ENCODE data around the gene PRDM11.

The PRDM11 gene

DNA sequence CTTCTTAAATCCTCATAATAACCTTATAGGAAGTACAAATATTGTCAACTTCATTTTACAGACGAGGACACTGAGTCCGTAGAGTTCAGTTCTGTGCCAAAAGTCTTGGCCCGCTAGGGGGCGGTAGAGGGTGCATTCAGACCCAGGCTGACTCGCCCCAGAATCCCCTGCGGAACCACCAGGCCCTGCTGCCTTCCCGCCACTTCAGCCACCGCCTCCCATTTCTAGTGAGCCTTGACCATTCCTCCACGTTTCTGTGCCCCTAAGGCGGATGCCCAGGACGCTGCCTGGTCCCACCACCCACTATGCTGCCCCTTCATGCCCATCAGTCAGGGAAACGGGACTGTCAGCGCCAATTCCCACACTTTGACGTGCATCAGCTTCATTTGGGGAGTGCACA, 120.6 kb downstream of the PRDM11 start:
- DNase-seq, result no peak

DNA sequence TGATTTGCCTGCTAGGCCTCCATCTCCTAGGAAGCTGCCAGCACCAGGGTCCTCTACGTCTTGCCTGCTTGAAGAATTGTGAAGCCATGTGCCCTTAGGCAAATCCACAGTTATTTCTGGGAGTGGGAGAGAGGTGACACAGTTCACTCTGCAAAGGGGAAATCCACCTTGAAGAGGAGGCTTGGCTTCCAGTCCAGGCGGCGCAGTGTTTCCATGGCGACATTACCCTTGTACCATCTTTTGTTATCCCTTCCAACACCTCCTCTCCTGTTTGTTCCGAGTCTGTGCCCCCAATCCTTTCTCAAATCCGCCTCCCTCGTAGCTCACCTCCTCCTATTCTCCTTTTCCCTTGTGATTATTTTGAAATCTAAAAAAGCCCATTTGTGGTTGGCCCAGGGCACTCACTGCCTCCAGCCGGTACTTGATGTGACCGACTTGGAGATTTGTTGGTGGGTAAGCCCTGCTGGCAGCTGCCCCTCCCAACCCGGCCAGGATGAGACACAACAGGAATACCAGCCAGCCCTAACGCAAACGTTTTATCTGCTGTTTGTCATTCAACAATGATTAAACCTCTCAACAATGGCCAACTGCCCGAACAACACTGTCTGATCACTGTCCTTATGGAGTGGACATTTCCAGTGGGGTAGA, 121.3 kb downstream of the PRDM11 start:
- DNase-seq, result no peak

DNA sequence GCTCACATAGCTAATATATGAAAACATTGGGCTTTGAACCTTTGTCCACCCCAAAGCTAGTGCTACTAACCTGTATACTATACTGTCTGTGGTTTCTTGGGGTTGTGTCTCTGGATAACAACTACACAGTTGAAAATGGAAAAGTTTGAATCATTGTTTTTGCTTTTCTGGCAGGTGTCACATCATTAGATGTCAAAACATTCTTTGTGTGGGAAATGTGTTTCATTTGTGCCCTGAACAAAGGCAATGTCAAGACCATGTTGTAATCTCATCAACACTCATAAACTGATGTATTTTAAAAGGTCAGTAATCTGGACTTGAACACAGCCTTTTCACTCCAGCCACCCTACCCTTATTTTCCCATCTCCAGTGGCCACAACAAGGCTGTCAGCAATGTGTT, 123.2 kb downstream of the PRDM11 start:
- no peak for DNase-seq

DNA sequence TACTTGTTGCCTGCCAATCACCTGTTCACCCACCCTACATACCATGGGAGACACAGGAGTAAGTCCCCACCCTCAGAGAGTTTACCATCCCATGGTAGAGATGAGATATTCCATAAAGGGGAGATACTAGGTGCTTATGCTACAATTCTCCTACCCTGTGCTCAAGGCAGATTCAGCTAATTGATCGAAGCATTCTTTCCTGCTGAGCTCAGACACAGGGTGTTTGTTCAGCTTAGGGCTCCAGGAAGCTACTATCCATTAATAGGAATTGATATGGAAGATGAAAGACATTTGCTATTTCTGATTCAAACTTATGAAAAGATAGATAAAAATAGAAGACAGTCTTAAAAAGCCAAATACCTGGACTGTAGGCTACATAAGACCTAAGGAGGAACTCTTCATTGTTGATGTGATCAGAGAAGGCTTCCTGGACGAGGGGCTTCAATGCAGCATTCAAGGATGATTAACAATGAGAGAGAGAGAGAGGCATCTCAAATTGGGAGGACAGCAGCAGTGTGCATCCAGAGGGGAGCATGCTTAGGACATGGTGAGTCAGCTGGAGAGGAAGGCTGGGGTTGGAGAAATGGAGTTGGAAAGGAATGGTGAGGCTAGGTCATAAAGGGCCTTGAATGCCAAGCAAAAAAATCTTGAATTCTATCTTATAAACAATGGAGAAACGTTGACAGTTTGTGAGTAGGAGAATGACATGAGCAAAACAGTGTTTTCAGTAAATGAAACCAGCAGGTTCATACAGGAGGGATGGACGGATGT, 124.7 kb downstream of the PRDM11 start:
- DNase-seq, result no peak

DNA sequence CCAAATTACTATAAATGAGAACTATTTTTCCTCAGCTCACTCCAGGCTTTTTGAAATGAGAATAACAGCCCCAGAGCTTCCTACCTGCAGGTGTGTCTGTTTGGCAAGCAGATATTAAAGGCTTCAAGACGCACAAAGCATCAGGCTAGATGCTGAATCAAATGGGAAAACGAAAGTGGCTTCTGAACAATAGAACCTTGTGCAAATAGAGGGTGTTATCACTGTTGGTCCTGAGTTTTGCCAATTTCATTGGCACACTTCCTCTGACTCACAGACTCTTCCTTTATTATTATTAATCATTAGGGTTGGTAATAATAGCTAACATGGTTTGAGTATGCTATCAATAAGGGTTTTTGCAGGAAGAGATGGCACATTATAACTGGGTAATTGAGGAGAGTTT, 126.3 kb downstream of the PRDM11 start:
- DNase-seq, result no peak

DNA sequence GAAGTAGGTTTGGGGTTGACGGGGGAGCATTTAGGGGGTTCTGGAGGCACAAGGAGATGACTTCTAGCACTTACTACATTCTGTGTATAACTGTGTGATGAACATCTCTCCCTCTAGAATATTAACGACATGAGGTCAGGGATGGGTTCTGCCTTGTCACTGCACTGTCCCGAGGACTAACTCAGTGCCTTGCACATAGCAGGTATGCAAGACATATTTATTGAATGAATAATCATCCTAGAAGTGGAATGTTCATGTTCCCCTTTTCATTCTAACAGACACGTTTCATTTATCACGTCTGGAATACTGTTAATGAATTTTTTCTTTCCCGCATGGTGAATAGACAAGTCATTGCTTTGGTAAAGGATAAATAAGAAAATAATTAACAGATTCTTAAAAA, 127.1 kb downstream of the PRDM11 start:
- DNase-seq, result no peak

DNA sequence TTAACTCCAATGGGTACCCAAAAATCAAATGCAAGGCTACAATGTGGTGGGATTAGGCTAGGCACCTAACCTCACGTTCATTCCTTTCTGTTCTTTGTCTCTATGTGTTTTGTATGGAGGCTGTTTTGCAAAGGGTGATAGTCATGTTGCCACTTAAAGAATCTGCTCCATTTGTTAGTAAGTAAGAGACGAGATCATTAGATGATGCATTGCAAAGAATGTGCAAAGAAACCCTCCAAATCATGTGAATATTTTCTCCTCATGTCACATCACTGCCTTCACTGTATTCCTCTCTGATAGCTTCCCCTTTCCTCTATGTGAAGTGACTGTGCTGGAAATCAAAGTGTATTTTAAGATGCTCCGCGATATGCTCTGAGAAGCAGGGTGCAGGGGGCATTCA, 127.8 kb downstream of the PRDM11 start:
- DNase-seq, result no peak

DNA sequence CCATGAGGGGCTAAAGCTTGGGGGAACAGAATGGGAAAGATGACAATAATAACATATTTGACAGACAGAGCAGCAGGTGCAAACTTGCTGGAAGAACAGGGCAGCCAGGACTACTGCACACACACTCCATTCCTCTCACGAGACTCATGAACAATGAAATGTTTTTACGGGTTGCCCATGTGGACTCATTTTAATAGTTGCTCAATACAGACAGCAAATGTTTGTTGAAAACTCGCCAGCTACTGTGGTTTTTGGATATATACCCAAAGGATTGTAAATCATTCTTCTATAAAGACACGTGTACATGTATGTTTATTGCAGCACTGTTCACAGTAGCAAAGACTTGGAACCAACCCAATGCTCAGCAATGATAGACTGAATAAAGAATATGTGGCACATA, 129.4 kb downstream of the PRDM11 start:
- DNase-seq, result peak; percentile 59

DNA sequence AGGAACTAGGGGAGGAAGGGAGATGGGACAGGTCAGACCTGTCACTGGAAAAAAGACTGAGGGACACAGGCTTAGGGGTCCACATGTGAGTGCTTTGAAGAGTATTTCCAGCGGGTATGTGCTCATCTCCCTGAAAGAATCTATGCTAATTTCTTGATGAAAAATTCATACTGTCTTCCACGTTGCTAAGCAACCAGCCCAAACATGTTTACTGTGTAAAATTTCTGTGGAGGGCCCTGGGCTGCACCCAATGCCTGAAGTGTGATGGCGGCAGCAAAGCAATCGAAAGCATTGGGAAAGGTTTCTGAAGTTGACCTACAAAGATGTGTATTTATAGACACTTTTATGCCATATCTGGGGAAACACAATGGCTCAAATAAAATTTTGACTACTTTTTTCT, 132.3 kb downstream of the PRDM11 start:
- no peak for DNase-seq

DNA sequence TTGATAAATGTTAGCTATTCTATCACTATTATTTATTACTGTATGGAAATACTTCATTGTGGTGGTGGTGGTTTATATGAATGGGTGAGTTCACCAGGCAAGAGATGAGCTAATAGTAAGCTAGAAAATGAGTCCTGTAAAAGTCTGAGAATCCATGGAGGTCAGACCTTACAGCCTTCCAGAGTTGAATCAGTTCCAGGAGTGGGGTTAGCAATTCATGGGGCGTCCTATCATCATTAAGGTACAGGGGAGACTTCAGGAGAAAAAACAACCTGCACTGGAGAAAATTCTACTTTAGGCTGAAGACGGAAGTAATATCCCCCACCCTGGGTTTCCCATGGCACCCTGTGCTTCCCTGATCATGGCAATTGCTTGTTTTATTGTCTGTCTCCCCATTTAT, 133.2 kb downstream of the PRDM11 start:
- DNase-seq, result no peak

DNA sequence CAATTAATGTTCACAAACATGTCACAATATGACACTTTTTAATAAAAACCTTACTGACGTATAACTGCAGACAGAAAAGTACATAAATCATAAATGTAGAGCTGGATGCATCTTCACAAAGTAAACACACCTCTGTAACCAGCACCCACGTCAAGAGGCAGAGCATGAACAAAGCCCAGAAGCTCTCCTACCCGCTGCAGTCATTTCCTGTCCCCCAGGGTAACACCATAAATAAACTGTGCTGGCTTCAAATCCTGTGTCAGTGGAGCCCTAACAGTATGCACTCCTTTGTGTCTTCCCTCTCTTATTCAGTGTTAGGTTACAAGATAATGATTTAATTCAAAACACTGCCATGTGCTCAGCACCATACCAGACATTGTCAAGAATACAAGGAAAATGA, 134.0 kb downstream of the PRDM11 start:
- no peak for DNase-seq

DNA sequence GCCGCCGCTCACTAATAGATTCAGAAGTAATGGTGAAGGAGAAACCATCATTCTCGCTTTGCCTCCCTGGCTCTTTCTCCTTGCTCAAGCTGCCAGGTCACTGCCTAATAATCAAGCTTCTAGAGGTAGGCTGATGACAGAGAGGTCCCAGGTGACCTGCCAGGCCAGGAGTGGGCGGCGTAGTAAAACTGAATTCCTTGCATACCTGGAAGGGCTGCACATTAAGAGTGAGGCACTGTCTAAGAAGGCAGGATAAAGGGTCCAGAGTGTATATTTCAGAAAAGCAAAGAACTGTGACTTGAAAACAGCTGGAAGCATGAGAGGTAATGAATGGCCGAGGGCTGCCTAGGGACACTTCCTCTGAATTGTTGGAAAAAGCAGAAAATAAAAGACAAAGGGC, 135.6 kb downstream of the PRDM11 start:
- no peak for DNase-seq

All from fibroblast of skin of abdomen (primary cell).